GF-D8 (cell line): Measurements from ENCODE around the gene TRPV4.

Source experiments
- DNase-seq: peaks from one replicate; lab custom pipeline; 2025; lab: John Stamatoyannopoulos, UW

TRPV4 gene

DNA sequence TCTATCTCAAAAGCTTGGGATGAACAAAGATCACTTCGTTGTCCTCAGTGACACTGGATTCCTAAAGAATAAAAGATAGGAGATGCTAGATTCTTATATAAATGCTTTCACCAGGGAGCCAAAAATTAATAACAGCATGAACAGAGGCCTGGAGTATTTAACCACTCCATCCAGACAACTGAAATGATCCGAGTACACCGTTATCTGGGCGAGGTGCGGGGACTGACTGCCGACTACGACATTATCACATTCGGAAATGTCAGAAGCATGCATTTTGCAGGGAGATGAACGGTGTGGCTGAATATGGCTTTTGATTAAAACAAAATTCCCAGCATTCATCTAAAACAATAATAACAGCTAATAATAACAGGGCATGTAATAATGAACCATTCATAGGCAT is 56.6 kb downstream of the TRPV4 start:
- no peak for DNase-seq

DNA sequence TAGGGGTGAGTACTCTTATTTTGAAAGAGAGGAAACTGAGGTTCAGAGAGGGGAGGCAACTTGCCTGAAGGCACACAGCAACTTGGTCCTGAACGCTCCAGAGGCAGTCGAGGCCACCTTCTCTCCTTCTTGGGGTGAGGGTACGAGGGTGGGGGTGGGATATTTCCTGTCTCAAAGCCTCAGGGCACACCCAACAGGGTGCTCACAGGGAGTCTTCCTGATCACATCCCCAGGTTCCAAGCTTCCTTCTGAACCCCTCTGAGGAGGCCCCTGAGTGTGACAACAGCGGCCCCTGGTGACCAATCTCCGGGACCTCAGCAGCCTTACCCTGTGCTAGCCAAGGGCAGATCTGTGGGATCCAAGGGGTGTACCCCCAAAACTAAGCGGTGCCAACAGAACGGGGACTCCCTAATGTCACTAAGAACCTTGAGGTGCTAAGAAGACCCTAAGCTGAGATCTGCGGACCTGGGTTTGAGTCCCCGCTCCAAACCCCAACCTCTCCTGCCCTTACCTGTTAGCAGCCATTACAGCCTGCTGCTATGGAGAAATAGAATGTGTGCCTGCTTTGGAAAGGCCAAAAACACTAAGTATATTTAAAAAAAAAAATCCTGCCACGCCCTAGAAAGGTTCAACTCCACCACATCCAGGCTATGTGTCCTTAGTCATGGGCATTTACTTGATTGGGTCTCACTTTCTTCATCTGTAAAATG is 57.9 kb downstream of the TRPV4 start:
- no peak for DNase-seq

DNA sequence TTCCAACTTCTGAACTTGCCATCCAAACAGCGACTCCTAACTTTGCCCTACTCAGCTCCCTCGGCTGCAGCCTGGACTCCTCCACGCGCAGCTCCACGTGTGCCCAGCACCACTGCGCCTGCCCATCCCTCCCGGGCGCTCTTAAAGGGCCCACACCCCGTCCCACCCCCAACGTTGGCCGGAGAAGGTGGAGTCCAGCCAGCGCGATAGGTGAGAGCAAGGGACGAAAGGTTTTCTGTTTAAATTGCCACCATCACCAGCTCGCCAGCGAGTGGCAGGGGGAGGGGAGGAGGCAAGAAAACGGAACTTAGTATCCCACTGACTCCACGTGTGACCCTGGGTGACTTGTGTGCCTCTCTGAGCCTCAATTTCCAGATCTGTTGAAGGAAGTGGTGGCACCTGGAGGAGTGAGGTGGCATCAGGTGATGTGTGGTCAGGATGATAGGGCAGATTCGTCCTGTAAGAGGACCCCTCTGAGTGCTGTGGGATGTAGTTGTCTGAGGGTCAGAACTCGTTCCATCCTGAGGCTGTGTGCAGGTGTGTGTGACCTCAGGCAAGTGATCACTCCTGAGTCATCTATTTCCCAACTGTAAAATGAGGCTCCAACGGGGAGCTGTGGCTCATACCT is 59.7 kb downstream of the TRPV4 start:
- no peak for DNase-seq

DNA sequence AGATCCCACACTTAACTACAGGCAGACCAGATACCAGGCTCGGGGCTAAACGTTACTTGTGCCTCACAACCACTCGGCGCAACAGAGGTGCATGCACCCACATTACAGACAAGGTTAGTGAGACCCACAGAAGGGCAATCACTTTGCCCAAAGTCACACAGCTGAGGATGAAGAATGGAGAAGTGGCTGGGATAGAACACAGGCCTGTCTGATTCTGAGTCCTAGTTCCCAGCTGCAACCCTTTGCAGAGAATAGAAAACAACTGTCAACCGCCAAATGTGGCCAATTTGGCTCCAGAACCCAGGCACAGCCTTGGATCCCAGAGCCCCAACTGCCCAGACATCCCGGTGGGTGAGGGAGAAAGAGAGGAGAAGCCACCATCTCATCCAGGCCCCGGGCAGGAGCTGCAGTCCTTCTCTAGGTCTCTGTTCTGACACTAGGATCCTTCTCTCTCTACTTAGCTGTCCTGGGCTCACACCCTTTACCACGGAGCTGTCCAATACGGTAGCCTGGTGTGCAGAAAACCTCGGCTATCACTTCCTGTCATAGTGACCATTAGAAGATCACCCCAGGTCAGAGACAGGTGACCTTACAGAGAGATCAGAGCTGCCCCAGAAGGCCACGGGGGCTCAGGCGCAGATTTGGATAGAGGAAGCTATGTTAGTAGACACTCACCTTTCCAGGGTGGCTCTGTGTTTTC is 60.4 kb downstream of the TRPV4 start:
- no peak for DNase-seq

DNA sequence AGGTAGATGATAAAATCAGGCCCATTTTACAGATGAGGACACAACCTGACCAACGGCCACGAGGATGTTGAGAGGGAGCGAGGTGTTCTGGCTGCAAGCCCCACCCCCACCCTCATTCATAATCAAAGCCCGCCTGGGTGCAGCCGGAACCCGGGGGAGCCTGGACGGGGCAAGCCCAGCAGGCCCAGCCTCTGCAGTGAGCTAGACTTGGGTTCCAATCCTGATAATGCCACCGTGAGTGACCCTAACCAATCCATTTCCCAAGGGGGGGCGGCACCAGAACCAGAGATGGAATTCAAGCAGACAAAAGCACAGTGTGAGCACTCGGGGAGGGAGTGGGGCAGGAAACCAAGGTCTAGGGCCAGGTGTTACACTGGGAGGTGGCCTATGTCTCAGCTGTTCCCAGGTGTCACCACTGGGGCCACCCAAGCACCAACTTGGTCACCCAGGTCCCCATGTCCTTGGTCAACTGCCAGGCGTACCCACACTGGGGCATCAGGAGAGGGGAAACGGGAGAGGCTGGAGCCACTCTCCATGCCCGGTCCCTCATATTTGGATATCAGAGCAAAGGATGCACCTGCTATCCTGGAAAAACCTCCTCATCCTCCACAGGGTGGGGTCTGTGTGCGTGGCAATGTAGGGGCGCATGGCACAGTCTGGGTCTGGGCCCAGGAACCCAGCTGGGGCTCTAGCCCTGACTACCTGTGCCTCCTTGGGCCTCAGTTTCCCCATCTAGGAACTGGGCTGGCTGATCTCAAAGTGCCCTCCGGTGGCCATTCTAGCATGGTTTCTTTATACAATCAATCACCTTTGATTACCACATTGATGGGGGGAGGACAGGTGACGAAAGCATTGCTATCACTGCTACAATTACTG is 61.2 kb downstream of the TRPV4 start:
- DNase-seq = no peak

DNA sequence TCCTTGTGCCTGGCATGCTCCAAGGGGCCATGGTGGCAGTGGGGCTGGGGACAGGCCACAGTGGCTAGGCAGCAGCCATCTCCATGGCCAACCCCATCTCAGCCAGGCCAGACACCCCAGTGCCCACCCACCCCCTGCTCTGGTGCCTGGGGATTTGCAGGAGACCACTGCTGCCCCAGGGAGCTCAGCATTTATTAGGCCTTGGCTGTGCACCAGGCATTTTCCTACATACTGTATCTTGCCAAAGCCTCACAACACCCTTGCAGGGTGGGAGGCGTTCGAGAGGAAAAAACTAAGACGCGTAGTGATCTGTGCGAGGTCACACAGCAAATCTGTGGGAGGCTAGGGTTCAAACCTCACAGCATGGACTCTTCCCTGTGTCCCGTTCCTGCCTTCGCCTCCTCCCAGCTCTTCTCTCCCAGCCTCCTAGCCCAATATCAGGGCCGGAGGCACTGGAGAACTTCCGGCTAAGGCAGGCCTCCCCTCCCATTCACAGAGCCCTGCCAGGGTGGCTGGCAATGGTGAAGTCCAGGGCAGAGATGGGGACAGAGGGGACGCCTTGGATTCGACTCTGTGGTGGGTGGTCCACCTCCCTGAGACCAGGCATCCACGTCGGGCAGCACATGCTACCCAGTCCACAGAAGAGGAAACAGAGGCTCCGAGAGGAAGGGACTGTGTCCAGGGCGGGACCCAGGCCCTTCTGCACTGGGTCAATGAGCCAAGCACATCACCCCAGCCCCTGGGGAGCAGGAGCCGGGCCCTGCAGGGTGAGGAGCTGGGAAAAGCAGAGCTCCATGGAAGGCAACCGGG is 62.1 kb downstream of the TRPV4 start:
- no peak for DNase-seq

DNA sequence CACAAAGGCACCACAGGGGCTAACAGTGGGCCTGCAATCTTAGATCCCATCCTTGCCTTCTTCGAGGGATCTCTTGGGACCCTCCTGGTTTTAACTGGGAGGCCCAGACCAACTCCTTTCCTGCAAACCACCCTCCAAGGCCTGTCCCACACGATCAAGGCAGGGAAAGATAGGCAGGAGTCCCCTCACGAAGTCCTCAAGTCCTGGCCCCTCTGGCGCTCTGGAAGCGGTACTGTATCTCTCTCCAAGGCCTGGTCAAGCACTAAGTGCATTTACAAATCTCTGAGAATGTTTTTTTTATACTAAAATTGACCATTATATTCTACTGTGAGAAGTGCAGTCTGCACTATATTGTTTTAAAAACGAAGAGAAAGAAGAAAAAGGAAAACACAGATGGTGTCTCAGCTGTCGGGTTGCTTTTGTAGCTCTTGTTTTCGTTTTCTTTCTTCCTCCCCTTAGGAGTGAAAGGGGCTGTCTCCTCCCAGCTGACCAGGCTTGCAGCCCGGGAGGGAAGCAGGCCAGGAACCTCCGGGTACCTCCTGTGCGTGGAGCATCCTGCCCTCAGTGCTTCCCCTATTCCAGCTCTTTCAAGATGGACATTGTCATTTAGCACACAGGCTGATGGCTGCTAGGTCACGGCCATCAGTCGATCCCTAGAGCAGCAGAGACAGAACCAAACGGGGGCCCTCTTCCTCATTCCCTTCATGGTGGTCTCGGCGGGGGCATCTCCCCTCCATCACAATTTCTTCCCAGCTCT is 62.9 kb downstream of the TRPV4 start:
- no peak for DNase-seq

DNA sequence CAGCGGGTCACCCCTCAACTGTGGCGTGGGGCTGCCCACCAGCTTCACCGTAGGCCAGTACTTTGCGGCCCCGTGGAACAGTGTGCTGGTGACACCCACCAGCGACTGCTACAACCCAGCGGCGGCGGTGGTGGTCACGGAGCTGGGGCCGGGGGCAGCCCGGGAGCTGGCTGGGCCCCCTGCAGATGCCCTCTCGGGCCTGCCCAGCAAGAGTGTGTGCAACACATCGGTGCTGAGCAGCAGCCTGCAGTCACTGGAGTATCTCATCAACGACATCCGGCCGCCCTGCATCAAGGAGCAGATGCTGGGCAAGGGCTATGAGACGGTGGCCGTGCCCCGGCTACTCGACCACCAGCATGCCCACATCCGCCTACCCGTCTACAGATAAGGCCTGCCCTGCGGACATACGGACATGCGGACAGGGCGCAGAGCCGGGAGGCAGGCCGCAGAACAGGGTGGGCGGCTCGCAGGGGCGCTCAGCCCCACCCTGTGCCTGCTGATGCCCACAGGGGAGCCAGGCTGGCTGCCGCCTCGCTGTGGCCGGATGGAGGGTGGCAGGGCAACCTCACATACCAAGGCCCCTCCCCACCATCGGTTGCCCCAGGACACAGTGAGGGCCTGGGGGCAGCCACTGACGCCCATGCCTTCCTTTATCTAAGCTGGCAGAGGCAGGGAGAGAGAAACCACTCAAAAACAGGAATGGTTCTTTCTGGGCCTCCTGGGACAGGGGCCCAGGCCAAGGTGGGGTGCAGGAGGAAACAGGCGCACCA is 64.1 kb downstream of the TRPV4 start:
- no peak for DNase-seq

DNA sequence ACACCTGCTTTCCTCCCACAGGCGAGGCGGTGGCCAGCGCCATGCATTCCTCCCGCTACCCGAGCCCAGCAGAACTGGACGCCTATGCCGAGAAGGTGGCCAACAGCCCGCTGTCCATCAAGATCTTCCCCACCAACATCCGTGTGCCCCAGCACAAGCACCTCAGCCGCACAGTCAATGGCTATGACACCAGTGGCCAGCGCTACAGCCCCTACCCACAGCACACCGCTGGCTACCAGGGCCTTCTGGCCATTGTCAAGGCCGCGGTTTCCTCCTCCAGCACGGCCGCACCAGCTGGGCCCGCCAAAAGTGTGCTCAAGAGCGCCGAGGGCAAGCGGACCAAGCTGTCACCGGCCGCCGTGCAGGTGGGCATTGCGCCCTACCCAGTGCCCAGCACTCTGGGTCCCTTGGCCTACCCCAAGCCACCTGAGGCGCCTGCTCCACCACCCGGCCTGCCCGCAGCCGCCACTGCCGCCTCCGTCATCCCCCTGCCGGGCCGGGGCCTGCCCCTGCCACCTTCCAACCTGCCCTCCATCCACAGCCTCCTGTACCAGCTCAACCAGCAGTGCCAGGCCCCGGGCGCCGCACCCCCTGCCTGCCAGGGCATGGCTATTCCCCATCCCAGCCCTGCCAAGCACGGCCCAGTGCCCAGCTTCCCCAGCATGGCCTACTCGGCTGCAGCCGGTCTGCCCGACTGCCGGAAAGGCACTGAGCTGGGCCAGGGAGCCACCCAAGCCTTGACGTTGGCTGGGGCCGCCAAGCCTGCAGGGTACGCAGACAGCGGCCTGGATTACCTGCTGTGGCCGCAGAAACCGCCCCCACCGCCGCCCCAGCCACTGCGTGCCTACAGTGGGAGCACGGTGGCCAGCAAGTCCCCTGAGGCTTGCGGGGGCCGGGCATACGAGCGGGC is 65.0 kb downstream of the TRPV4 start:
- no peak for DNase-seq

DNA sequence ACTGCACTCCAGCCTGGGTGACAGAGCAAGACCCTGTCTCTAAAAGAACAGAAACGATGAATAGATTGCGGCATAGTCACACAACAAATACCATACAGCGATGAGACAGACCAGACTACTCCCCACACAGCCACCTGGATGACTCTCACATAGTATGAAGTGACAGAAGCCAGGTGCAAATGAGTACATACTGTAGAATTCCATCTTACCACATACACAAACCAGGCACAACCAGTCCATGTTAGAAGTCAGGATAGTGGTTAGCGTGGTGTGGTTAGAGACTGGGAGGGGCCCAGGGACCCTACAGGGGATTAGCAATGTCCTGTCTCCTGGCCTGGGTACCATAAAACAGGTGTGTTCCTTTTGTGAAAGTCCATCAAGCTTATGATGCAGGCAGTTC is 65.7 kb downstream of the TRPV4 start:
- DNase-seq = no peak

DNA sequence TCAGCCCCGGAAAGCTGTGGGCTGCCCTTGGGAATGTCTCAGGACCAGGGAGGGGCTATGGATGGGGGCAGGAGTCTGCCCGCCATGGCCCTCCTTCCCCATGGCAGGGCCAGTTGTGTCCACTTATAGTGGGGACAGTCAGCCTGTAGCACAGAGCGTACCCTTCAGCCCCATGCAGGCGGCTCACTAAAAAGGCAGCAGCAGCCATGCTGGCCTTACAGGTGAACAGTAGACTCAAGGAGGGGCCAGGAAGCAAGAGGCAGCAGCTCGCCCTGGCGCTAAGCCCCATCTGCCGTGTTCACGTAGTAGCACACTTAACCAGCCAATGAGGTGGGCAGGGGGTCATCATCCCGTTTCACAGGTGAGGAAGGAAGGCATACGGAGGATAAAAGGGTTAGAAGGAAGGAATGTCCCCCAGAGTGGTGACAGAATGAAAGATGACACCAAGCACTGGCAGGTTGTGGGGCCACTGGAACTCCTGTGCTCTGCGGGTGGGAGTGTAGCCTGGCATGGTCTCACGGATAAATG is 66.9 kb downstream of the TRPV4 start:
- DNase-seq = no peak

DNA sequence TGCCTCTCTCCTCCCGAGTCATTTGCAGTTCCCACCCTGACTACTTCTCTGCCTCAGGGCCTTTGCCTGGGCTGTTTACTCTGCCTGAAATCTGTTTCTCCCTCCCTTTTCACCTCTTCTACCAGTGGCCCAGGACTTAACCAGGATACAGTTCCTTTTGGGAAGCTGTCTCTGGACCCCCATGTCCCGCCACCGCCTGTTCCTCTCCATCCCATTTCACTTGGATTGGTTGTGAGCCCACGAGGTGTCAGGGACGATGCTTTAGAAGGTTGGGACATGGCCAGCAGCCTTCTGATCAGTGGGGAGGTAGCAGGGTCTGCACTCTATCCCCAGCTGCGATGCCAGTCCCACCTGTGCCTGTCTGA is 67.8 kb downstream of the TRPV4 start:
- DNase-seq = no peak

DNA sequence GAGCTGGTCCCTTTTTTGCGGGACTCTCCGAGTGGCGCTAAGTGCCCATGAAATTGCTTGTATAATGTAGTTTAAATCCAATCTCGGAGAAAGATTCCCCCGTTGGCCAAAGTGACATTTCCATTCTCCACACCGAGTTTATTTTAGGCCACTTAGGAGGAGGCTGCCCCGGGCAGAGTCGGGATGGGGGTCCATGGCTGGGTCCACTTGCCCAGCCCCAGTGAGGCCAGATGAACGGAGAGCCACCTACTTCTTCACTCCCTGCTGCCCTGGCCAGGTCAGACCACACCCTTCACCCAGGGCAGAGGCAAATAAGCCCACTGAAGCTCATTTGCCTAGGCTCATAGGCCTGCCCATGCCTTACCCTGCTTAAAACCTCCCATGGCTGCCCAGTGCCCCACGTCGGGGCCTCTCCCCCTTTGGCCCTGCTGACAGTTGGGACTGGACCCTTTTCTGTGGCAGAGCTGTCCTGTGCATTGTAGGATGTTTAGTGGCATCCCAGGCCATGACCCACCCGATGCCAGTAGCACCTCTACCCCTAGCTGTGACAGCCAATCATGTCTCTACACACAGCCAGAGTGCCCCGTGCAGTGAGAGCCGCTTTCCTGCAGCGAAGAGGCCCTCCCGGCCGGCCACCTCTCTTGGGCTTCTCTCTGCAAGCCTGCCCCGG is 68.3 kb downstream of the TRPV4 start:
- no peak for DNase-seq

DNA sequence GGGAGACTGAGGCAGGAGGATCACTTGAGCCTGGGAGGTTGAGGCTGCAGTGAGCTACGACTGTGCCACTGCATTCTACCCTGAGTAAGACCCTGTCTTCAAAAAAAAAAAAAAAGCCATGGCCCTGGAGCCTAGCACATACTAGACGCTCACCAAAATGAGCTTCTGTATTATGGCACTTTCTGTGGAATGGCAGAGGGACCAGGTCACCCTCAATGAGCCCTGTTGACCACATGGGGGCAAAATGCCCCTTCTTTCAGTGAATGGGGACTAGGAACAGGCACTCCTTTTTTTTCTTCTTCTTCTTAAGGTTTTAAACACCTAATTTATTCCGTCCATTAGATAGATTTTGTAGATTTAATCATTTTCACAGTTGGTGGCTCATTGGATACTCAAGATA is 69.1 kb downstream of the TRPV4 start:
- DNase-seq = no peak

DNA sequence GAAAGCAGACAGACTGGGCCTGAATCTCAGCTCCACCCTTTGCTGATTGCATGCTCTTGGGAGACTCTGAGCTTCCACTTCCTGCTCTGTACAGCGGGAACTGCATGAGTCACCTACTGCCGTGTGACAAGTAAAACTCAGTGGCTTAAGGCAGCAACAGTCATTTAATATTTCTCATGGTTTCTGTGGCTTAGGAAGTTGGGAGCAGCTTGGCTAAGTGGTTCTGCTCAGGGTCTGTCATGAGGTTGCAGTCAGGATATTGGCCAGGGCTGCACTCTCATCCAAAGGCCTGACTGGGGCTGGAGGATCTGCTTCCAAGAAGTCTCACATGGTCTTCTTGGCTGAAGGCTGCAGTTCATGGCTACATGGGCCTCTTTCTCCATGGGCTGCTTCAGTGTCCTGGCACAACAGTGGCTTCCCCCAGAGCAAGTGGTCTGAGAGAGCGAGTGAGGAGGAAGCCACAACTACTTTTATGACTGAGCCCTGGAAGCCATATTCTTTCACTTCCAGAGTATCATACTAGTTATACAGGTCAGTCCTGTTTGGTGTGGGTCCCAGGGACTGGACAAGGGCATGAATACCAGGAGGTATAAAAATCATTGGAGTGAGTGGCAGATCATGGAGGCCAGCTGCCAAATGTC is 69.9 kb downstream of the TRPV4 start:
- no peak for DNase-seq

DNA sequence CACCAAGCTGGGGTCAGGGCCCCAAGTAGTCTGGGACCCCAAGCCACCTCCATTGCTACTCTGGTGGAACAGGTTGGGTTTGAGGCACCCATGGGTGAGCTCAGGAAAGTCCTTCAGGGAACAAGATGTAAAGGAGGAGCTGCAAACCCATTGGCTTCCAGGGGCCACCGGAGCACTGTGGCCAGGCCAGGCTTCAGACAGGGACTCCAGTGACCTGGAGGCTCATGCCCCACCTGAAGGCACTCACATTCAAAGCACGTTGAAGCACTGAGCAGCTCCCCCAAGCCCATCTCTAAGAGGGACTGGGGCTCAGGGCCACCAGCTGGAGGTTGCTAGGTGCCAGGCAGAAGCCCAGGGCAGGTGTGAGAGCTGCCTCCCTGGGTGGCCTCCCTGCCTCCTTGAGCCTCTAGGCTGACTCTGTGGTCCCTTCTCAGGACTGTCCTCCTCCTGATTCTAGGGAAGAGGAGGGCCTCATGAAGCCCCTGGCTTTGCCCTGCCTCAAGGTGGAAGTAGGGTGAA is 70.5 kb downstream of the TRPV4 start:
- no peak for DNase-seq

DNA sequence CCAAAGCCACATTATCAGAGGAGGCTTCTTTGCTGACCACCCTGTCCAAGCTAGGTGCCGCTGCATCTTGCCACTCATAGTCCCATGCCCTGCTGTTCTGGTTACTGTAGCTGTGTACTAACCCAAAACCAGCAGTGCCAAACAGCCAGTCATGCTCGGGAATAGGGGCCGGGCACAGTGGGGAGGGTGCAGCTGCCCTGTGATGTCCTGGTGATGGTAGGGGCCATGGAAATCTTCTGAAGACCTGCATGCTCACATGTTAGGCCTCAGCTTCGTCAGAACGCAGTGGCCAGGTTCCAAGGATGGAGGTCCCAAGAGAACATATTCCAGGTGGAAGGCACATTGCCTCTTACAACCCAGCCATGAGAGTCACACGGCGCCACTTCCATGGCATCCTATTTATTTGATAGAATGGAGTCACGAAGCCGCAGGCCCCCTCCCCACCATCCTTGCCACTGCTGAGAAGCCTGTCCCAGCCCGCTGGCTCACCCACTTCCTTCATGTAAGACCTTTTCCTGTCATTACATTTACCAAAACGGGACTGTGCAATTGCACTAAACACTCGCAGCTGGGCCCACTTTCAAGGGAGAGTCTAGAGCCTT is 71.0 kb downstream of the TRPV4 start:
- no peak for DNase-seq
